Stimulated activated CD4-positive, alpha-beta T cell treated with anti-CD3 and anti-CD28 coated beads, Interleukin-2, amount 100 ng/mL, for 4 hours (primary cell): ENCODE data around the gene SLC25A24.
"Not testable (repeated sequence)": the region's sequence is repeated elsewhere in the genome, so short reads cannot be mapped to it uniquely, and the experiment has no call there.

Experiments
- DNase-seq: peaks from one replicate; pipeline ENCODE4 v3.0.0-alpha.2; 2020; ENCODE audit warnings: low read depth

SLC25A24 gene

DNA sequence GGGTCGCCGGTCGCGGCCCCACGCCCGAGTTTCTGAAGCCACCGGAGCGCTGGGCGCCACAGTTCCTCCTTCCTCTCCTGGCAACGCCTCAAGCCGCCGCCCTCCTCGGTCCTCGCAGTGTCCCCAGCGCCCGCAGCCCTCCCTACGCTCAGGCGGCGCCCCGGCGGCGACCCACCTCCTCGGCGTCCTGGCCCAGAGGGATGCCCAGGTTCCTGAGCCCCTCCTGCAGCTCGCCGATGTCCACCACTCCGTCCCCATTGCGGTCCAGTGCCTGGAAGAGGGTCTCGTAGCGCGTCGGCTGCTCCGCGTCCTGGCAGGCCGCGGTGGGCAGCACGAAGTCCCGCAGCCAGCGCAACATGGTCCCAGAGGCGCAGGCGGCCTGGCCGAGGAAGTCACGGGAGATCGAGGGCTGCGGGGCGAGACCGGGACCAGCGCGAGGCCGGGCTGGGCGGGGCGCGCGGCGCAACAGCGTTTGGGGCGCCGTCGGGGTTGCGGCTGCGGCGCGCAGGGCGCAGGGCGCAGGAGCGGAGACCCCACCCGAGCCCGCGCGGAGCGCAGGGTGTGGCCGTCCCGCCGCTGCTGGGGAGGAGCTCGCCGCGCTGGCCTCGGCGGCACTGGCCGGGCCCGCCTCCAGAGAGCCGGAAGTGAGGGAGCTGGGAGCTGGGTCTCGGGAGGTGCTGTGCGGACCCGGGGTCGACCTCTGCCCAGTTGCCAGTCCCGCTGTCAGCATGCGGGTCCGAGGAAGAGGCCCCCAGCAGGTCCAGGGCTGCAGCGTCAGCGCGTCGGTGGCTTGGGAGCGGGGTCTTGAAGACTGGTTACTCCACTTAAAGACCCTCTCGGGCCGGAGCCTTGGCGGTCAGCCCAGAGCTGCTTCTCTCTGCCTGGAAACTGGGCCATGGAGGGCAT lies at the start of gene SLC25A24:
Gene SLC25A24, minus strand, starts transcription at position 563 of the 906 bp plus-strand sequence. Its CDS starts 205 bp downstream, at position 358.
- DNase-seq: peak; percentile 41

DNA sequence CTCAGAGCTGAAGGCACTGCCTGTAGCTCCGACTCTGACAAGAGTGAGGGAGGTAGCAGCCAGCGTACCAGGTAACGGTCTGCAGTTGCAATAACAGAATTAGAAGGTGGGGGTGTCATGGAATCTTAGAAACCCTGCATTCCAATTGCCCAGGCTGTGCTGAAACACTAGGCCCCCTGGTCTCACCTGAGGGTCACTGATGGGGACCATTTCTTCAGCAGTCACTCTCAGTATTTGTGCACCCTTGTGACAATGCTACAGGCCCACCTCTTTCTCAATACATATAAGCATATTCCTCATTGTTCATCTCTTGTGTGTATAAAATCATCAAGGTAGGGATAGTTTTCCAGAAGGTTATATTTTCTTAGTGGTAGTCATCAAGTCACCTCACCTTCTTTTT lies 43.8 kb upstream of the SLC25A24 start, which contains the start of gene NBPF4:
Gene NBPF4, minus strand, starts transcription at position 101 of the 400 bp plus-strand sequence. CDS start 315 bp downstream, outside the sequence.
- DNase-seq: not testable (repeated sequence)

DNA sequence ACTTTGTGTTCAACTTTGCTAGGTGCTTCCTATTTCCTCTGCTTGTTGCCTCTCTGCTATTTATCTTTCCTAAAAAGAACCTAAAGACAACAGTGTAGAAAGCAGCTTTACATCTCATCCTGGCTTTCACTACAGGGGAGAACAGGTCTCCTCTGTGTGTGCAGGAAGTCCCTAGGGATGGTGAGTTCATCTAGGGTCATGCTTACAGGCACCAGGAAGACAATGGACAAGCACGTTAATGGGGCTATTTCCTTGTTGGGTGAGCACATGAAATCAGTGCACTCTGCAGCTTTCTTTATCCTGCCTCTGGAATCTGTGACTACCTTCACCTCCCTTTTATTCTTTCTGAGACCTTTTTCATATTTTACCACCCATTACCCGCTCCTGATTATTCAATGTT lies 39.3 kb upstream of the SLC25A24 start:
- DNase-seq: not testable (repeated sequence)

DNA sequence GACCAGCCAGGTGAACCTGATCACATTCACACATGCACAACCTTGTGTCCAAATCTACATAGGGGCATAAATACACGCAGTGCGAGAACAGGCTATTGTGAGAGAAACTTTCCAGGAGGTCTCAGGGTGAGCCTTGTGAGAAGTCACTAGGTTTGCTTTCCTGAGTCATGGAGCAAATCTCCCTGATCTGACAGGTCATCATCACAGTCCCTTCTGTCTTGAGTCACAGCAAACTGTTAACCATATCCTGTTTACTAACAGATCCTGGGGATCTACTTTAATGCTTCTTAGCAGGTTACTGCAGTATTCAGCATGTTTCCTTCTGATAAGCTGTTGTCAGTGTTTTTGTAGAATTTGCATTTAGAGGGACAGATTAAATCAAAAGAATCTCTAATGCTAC lies 35.2 kb upstream of the SLC25A24 start:
- not testable (repeated sequence) for DNase-seq

DNA sequence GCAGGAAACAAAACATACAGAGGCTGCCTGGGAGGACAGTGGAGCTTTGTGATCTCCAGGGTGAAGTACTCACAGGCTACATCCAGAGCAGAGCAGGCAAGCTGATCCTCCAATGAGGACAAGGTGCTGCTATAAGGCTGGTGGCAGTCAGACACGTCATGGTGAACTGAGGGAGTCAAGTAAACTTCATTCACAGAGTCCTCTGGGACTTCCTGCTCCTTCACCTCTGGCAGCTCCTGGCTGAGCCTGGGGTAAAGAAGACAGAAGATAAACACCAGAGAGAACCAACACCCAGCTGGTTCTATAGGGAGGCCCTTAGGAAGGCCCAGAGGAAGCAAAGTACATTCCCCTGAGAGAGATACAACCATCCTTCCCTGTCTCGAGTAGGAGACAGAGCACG lies 32.0 kb upstream of the SLC25A24 start:
- DNase-seq: not testable (repeated sequence)

DNA sequence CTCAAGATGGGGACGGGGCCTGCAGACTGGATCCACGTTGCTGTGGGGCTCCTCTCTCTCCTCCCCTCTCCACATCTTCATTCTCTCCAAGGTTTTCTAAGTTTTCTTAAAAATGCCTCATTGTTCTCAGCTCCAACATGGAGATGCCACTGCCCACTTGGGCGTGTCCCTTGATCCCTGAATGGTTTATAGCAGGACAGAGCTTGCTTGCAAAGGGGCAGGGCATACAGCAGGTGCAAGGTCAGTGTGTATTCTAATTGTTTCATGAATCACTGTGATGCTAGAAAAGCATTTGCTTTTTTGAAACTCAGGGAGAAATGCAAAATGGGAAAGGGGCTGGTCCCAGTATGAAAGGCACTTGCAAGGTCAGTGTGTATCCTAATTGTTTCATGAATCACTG lies 29.8 kb upstream of the SLC25A24 start:
- not testable (repeated sequence) for DNase-seq

DNA sequence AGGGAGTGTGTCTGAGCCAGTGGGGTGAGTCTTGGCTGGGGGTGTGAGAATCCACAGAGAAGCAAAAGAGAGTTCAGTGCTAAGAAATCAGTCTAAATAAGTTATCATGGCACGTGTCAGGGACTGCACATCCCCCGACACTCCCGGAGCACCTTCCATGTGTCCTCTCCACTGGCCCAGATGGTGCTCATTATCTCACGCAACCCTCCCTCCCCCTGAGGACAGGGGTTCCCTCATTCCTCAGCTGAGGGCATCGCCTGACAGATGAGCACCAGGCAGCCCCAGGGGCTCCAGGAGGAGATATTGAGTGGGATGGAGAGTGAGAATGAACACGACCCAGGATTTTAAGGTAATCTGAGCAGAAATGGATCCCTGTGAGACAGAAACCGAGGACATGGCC lies 27.6 kb upstream of the SLC25A24 start:
- DNase-seq: not testable (repeated sequence)

DNA sequence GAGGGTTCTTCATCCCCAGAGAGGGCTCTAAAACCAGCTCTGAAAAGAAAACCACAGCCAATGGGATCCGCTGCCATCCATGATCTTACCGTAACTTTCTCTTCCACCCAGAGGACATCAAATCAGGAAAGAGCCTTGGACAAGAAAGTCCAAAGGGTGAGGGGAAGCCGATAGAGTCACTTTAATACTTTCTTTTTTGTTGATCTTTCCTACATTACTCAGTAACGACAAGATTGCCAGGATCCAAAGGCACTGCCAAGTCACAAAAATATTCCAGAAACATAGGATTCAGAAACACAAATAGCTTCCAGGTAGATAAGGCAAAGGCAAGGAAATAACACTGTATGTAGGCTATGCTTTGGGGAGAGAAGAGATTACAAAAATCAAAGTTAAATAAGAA lies 26.7 kb upstream of the SLC25A24 start:
- not testable (repeated sequence) for DNase-seq

DNA sequence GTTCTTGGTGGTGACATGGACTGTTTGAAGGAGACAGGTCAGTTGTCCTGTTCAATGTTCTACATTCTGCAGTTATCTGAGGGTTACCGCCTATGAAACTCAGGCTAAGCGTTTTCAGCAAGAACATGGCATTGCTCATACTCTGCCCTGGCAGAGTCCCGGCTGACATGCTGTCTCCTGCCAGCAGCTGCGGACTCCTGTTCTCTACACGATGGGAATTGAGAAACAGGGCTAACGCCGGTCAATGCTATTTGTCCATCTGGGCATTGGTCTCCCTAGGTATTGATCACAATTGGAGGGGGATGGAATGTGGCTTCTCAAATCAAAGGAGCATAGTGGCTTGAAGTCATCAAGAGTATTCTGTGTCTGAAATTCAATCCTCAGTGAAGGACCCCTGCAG lies 23.1 kb upstream of the SLC25A24 start:
- not testable (repeated sequence) for DNase-seq

DNA sequence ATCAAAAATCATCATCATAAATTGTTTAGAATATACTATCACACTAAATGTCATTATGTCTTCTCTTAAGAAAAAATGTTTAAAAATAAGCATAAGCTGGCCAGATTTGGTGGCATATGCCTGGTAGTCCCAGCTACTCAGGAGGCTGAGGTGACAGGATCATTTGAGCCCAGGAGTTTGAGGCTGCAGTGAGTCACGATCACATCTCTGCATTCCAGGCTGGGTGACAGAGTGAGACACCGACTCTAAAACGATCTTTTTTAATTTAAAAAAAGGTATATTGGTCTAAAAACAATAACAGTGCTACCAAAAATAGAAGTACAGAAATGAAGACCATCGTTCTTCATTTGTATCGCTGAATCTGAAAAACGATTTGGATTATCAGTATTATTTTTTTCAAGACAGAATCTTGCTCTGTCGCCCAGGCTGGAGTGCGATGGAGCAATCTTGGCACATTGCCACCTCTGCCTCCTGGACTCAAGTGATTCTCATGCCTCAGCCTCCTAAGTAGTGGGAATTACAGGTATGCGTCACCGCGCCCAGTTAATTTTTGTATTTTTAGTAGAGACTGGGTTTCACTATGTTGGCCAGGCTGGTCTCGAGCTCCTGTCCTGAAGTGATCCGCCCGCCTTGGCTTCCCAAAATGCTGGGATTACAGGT lies 17.5 kb upstream of the SLC25A24 start:
- DNase-seq: not testable (repeated sequence)

DNA sequence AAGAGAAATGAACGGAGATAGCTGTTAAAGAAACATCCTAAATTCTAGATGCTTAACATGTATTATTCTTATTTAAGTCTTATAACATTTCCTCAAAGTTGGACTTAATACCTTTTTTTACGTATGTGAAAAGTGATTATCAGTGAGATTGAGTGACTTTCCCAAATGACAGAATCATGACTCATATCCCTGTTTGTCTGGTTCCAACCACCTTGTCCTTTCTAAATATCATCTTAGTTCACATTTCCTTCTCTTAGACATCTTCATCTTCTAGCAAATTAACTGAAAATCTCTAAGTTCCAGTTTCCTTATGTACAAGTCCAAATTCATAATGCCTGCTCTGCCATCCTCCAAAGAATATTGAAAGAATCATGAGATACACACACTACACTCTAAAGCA lies 16.9 kb upstream of the SLC25A24 start:
- not testable (repeated sequence) for DNase-seq

DNA sequence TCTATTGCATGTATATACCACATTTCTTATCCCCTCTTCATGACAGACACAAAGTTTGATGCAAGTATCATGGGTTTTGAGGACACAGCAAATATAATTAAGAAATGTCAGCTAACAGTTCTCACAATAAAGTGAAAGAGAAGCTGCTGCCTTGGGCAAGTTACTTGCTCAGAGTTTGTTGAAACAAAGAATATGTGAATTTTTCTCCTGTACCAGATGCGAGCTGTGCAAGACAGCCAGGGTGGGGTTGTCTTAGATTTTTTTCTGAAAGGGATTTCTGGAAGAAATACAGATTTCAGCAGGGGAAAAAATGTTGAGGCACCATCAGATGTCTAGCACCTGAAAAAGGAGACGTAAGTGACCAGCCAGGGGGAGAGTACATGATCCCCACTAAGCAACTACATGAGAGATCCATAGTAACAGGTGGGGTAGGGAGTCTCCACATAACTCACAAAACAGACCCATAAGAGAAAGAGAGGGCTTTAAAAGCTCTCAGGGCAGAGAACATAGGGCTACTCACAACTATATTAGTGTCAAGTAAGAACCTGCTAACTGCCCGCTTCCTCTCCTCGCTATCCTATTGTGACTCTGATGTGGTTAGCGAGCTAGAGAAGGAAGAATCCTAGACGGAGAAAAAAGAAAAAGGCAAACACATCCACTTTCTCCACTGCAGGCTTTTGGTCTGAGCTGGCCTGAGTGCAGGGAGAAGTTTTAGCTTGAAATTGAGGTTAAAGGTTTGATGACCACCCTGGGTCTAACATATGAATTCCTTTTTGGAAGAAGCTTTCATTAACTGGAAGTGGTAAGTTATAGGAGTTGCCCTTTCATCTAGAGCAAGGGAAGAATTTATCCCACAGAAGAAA lies 16.1 kb upstream of the SLC25A24 start:
- not testable (repeated sequence) for DNase-seq

DNA sequence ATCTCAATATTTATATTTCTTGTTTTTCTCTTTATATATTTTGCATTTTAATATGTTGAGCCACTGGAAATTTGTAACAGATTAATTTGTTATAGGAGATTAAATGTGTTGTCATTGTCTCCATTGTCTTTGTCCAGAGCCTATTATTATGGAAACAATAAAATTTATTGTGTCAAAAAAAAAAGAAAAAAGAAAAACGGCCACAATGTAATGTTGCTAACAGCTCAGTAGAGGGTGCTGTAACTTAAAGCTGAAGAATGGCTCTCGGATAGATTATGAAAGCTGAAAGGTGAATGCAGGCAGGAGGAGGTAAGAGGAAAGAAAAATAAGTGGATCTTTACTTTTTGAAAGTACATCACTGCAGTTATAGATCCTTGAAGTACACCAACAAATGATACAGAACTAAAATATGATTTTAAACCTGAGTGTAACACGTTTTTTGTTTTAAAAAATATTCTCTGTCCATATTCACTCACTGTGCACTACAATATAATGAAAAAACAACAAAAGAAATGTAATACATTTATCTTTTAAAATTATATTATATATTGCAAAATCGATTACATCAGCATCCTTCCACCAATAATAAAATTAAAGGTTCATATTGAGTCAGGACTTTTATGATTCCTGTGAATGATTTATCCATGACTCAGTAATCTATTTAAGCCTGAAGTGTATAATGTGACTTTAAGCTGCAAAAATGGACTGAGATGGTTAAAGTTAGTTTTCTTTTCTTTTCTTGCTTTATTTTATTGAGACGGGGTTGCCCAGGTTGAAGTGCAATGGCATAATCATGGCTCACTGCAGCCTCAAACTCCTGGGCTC lies 14.7 kb upstream of the SLC25A24 start:
- DNase-seq: not testable (repeated sequence)

DNA sequence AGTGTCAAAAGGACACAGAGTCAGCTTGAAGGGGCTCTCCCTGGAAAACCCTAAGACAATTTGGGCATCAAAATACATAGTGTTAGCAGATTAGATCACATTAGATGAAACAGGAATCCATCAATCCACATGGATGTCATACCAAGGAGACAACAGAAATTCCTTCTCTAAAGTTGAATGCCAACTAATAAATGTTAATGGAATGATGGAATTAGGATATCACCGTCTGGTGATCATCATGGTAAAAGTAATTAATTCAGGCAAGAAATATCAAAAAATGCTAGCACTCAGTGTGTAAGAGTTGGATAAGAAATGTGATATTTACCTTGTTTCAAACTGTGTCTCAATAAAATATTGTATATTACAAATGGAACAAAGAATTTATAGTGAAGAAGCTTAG lies 10.9 kb upstream of the SLC25A24 start:
- no peak for DNase-seq

DNA sequence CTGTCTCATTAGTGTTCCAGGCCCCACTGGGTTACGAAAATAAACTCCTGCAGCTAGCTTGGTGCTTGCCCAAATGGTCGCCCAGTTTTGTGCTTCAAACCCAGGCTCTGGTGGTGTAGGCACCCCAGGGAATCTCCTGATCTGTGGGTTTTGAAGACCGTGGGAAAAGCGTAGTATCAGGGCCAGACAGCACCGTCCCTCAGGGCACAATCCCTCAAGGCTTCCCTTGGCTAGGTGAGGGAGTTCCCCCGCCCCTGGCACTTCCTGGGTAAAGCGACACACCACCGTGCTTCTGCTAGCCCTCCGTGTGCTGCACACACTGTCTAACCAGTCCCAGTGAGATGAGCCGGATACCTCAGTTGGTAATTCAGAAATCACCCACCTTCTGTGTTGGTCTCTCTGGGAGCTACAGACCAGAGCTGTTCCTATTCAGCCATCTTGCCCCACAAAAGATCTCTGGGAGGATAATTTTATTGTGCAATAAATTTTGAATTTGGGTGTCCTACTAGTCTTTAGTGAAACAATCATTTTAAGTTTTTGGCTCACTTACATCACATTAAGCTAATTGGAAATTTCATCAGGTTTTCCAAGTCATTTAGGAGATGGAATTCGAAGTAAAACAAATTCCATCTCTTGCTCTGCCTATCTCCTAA lies 9.4 kb upstream of the SLC25A24 start:
- no peak for DNase-seq

DNA sequence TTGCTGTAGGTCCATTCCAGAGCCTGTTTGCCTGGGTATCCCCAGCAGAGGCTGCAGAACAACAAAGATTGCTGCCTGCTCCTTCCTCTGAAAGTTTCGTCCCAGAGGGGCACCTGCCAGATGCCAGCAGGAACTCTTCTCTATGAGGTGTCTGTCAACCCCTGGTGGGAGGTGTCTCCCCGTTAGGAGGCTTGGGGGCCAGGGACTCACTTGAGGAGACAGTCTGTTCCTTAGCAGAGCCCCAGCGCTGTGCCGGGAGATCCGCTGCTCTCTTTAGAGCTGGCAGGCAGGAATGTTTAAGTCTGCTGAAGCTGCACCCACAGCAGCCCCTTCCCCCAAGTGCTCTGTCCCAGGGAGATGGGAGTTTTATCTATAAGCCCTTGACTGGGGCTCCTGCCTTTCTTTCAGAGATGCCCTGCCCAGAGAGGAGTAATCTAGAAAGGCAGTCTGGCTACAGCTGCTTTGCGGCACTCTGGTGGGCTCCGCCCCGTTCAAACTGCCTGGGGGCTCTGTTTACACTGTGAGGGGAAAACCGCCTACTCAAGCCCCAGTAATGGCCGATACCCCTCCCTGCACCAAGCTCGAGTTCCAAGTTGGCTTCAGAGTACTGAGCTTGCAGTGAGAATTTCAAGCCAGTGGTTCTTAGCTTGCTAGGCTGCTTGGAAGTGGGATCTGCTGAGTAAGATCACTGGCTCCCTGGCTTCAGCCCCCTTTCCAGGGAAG lies 8.7 kb upstream of the SLC25A24 start:
- no peak for DNase-seq

DNA sequence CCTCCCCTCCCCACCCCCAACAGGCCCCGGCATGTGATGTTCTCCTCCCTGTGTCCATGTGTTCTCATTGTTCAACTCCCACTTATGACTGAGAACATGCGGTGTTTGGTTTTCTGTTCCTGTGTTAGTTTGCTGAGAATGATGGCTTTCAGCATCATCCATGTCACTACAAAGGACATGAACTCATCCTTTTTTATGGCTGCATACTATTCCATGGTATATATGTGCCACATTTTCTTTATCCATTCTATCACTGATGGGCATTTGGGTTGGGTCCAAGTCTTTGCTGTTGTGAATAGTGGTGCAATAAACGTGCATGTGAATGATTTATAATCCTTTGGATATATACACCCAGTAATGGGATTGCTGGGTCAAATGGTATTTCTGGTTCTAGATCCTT lies 3.4 kb upstream of the SLC25A24 start:
- DNase-seq: not testable (repeated sequence)

DNA sequence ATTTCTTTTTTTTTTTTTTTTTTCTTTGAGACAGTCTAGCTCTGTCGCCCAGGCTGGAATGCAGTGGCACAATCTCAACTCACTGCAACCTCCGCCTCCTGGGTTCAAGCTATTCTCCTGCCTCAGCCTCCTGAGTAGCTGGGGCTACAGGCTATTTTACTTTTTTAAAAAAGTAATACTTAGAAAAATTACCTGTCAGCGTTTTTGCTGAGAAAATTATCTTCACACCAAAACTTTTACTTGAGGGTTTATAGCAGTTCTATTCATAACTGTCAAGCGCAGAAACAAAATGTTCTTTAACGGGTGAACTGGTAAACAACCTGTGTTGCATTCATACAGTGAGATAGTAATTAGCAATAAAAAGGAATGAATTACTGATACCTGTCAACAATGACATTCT lies 1.5 kb upstream of the SLC25A24 start:
- DNase-seq: no peak

DNA sequence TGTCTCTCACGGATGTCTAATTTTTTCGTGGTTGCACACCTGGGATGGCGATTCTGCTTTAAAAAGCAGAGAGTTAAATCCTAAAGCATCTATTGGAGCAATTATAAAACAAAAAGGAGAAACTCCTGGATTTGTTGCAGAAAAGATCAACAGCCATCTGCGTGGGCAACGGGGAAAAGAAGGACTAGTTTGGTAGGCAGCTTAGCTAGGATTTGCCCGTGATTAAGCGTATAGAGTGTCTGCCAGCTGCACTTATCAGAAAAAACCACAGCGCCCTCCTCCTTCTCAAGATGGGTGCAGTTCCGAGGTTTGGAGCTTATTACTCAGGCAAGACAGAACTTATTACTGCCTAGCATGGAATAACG lies 526 bp upstream of the SLC25A24 start:
- peak; percentile 31 for DNase-seq

DNA sequence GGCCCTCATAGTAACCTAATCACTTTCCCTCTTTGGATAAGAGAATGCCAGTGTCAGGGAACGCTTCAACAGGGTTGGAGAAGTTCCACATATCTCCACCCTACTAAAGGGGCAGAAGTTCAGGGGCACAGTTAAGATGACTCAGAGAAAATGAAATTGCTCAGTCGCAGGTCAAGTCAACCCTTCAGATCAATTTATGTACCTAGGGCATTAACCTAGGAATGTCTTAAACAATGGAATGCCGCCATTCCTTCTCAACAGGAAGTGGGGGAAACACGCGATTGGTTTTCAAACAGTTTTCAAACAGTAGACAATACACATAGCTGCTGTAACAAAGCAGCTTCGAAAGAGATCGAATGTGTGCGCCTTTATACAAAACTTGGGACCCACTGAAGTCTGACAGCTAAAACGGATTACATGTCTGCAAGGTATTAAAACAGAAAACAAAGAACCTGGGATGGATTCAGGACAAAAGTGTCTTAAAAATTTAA lies 897 bp downstream of the SLC25A24 start:
- no peak for DNase-seq
